ENCODE measurements around the gene RNF5. TPM values are rescaled to one million over a fixed set of nuclear protein-coding genes. Genes with fewer than 3 reads are reported as not detected.

RNF5 gene
- total RNA-seq, 3 donors from 2014 or later, result 56.3 to 78.0 (median 70.5) TPM

GRCh38 chr6:32188381-32189068 is 10.3 kb downstream of the RNF5 start:
- H3K27me3 ChIP-seq, result no peaks in the 10 kb centered on the region
- H3K9me3 ChIP-seq, result no peaks in the 10 kb centered on the region
- peak overlapping the region; percentile 68 to 76 (median 74) for H3K4me3 ChIP-seq
- intact Hi-C loops (cut with DNase I; ENCODE audit: low total_unique reads), result no loop called here
- peak in 1 of 3 donors; percentile 17 for TF ChIP-seq POLR2AphosphoS5 (IDR thresholded peaks at IDR 0.05)
- peak; percentile 9 for TF ChIP-seq POLR2A (IDR thresholded peaks at IDR 0.05)
- TF ChIP-seq, protein P1, sequence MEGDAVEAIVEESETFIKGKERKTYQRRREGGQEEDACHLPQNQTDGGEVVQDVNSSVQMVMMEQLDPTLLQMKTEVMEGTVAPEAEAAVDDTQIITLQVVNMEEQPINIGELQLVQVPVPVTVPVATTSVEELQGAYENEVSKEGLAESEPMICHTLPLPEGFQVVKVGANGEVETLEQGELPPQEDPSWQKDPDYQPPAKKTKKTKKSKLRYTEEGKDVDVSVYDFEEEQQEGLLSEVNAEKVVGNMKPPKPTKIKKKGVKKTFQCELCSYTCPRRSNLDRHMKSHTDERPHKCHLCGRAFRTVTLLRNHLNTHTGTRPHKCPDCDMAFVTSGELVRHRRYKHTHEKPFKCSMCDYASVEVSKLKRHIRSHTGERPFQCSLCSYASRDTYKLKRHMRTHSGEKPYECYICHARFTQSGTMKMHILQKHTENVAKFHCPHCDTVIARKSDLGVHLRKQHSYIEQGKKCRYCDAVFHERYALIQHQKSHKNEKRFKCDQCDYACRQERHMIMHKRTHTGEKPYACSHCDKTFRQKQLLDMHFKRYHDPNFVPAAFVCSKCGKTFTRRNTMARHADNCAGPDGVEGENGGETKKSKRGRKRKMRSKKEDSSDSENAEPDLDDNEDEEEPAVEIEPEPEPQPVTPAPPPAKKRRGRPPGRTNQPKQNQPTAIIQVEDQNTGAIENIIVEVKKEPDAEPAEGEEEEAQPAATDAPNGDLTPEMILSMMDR (IDR thresholded peaks at IDR 0.05), result no peak
- peak overlapping the region; percentile 97 to 98 for H3K27ac ChIP-seq
- H3K36me3 ChIP-seq, result no peaks in the 10 kb centered on the region
- peaks cover 0 to 6% of the 10 kb centered on the region in 2 donors for H3K4me1 ChIP-seq
- no peak for DNase-seq (ENCODE audit: low spot score in 2 of 2)

DNA sequence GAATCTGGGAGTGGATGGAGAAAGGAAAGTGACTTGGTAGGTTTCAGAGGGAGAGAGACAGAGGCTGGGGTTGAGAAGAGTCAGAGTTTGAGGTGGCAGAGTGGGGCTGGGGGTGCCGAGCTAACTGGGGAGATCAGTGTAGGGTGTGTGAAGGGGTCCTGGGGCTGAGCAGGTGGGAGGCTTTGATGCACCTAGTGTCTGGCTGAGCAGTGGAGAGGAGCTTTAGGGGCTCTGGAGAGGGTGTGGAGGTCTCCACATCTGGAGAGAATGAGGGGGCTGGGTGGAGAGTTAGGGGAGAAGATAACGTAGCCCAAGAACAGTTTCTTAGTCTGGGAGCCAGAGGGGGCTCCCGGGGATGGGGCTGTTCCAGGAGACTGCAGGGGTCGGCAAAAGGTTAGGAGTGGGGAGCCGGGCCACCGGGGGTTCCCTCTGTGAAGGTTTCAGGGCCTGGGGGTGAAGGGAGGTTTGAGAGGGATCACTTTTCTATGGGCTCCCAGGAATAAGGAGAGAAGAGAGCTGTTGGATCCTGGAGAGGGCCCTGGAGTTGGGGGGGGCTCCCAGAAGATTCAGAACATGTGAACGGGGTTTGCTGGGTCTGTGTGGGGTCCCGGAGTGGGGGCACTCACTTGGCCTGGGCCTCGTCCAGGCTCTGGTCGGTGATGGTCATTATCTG is 11.0 kb downstream of the RNF5 start:
- TF ChIP-seq, protein P1 (IDR thresholded peaks at IDR 0.05), result no peak
- TF ChIP-seq POLR2A (IDR thresholded peaks at IDR 0.05) (no peak), POLR2AphosphoS5 (IDR thresholded peaks at IDR 0.05) (no peak)
- Histone ChIP-seq H3K4me3 (peak overlapping the region; percentile 68 to 76 (median 74)), H3K27me3 (no peaks in the 10 kb centered on the region), H3K9me3 (no peaks in the 10 kb centered on the region), H3K36me3 (no peaks in the 10 kb centered on the region), H3K27ac (peak overlapping the region; percentile 97 to 98), H3K4me1 (peaks cover 0 to 6% of the 10 kb centered on the region in 2 donors)
- intact Hi-C loops (cut with DNase I; ENCODE audit: low total_unique reads), result no loop called here
- no peak for DNase-seq (ENCODE audit: low spot score in 2 of 2)

DNA sequence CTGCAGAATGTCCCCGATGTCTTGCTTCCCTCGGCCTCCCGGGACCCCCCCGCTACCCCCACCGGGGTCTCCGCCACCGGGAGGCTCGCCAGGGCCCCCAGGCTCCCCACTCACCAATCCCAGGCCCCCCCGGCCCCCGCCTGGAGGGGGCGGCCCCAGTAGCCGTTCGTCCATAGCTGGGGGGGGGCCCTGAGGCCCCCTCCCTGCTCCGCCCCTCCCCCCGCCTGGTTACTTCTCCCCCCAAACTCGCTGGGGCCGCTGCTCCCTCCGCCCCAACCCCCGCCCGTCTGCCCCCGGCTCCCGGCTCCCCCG is 11.5 kb downstream of the RNF5 start:
- Histone ChIP-seq H3K4me1 (peaks cover 0 to 7% of the 10 kb centered on the region in 2 donors), H3K4me3 (peak overlapping the region; percentile 68 to 76 (median 74)), H3K27me3 (no peaks in the 10 kb centered on the region), H3K36me3 (no peaks in the 10 kb centered on the region), H3K9me3 (no peaks in the 10 kb centered on the region), H3K27ac (peak overlapping the region; percentile 97 to 98)
- intact Hi-C loops (cut with DNase I; ENCODE audit: low total_unique reads), result no loop called here
- TF ChIP-seq POLR2A (IDR thresholded peaks at IDR 0.05) (no peak), POLR2AphosphoS5 (IDR thresholded peaks at IDR 0.05) (no peak)
- TF ChIP-seq, protein P1 (IDR thresholded peaks at IDR 0.05), result no peak
- no peak for DNase-seq (ENCODE audit: low spot score in 2 of 2)

DNA sequence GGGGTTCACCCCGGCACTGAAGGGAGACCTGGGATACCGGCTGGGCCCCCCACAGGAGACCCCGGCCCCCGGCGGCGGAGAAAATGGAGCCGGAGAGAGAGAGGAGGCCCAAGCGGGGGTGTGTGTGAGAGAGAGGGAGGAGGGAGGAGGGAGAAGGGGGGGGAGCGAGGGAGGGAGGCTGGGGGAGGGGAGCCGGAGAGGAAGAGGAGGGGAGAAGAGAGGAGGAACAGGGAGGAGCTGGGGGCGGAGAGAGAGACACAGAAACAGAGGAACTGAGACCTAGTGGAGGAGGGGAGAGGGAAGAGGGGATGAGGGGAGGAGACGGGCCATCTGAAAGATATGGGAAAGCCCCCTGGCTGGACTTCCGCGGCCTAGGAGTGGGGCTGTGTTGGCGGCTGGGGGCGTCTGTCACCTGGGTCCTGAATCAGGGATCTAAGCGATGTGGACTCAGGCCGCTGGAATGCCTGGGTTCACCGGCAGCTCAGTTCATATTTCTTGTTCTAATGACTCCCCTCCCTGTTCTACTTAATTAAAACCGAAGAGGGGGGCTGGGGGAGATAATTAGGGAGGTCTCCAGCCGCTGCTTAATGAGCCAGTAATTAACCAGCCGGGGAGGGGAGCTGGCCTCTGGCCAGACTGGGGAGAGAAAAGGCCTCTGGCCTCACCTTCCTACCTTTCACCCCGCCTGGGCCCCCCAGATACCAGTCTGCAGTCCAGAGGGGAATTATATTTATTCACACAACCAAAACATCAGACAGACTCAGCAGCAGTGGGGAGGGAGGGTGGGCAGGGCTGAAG is 12.0 kb downstream of the RNF5 start, which contains the start of gene PBX2:
TSS of gene PBX2 (minus strand) at position 149 of the 798 bp plus-strand sequence. CDS start 287 bp downstream, outside the sequence.
- intact Hi-C loops (cut with DNase I; ENCODE audit: low total_unique reads), result no loop called here
- H3K4me1 ChIP-seq, result peaks cover 0 to 12% of the 10 kb centered on the region in 2 donors
- no peaks in the 10 kb centered on the region for H3K9me3 ChIP-seq
- peak; percentile 92 for DNase-seq (ENCODE audit: low spot score in 2 of 2)
- TF ChIP-seq, protein P1 (IDR thresholded peaks at IDR 0.05), result no peak
- TF ChIP-seq POLR2A (IDR thresholded peaks at IDR 0.05) (peak; percentile 91), POLR2AphosphoS5 (IDR thresholded peaks at IDR 0.05) (peak; percentile 39 to 89 (median 56))
- peak within 1 kb of the TSS; percentile 68 to 76 (median 74) for H3K4me3 ChIP-seq
- H3K27me3 ChIP-seq, result no peaks in the 10 kb centered on the region
- H3K27ac ChIP-seq, result peak within 1 kb of the TSS; percentile 97 to 98
- H3K36me3 ChIP-seq, result no peaks in the 10 kb centered on the region
